Measurements from ENCODE around the gene KRTAP19-5. TPM values are rescaled to one million over a fixed set of nuclear protein-coding genes. Genes with fewer than 3 reads are reported as not detected.
"Not testable (repeated sequence)": the region's sequence is repeated elsewhere in the genome, so short reads cannot be mapped to it uniquely, and the experiment has no call there.

Gene KRTAP19-5
- polyA plus RNA-seq (2014; cell fraction: cytosol; rRNA removed) = not detected in 2 replicates
- not detected in 2 replicates for polyA plus RNA-seq (2014; cell fraction: nucleus; rRNA removed)

- no peak for DNase-seq (ENCODE audit: low spot score)
Observed at GRCh38 chr21:30502041-30502440, at the start of gene KRTAP19-5. Gene KRTAP19-5, minus strand, starts transcription at chr21:30502141. Its CDS starts 51 bp downstream, at chr21:30502090.

GRCh38 chr21:30541764-30542163 lies 39.8 kb upstream of the KRTAP19-5 start, which contains the start of gene KRTAP19-6:
Gene KRTAP19-6, minus strand, starts transcription at chr21:30541864. Its CDS starts 31 bp downstream, at chr21:30541833.
- DNase-seq (ENCODE audit: low spot score) = no peak

- DNase-seq (ENCODE audit: low spot score) = no peak
Observed at GRCh38 chr21:30518876-30519275, 16.9 kb upstream of the KRTAP19-5 start.

- no peak for DNase-seq (ENCODE audit: low spot score)
Observed at GRCh38 chr21:30515681-30516080, 13.7 kb upstream of the KRTAP19-5 start.

GRCh38 chr21:30505621-30506205 lies 3.8 kb upstream of the KRTAP19-5 start:
- not testable (repeated sequence) for DNase-seq (ENCODE audit: low spot score)

- no peak for DNase-seq (ENCODE audit: low spot score)
Observed at GRCh38 chr21:30497065-30497464, 4.9 kb downstream of the KRTAP19-5 start, which contains the start of gene KRTAP19-4. Gene KRTAP19-4, minus strand, starts transcription at chr21:30497165. Its CDS starts 55 bp downstream, at chr21:30497110.

- DNase-seq (ENCODE audit: low spot score) = no peak
Observed at GRCh38 chr21:30491963-30492428, 9.9 kb downstream of the KRTAP19-5 start, which contains the start of gene KRTAP19-3. Gene KRTAP19-3, minus strand, starts transcription at chr21:30492013. Its CDS starts 56 bp downstream, at chr21:30491957.

- no peak for DNase-seq (ENCODE audit: low spot score)
Observed at GRCh38 chr21:30487336-30487735, 14.6 kb downstream of the KRTAP19-5 start, which contains the start of gene KRTAP19-2. Gene KRTAP19-2, minus strand, starts transcription at chr21:30487436. Its CDS starts 88 bp downstream, at chr21:30487348.

GRCh38 chr21:30486180-30486579 lies 15.8 kb downstream of the KRTAP19-5 start:
- no peak for DNase-seq (ENCODE audit: low spot score)

- no peak for DNase-seq (ENCODE audit: low spot score)
Observed at GRCh38 chr21:30482130-30482529, 19.8 kb downstream of the KRTAP19-5 start.

GRCh38 chr21:30480145-30480544 lies 21.8 kb downstream of the KRTAP19-5 start, which contains the start of gene KRTAP19-1:
Gene KRTAP19-1, minus strand, starts transcription at chr21:30480367. Its CDS starts 50 bp downstream, at chr21:30480317.
- no peak for DNase-seq (ENCODE audit: low spot score)

- DNase-seq (ENCODE audit: low spot score) = no peak
Observed at GRCh38 chr21:30479259-30479658, 22.7 kb downstream of the KRTAP19-5 start.

GRCh38 chr21:30478004-30478403 lies 23.9 kb downstream of the KRTAP19-5 start:
- DNase-seq (ENCODE audit: low spot score) = no peak

GRCh38 chr21:30468900-30469714 lies 32.8 kb downstream of the KRTAP19-5 start:
- no peak for DNase-seq (ENCODE audit: low spot score)

- DNase-seq (ENCODE audit: low spot score) = peak; percentile 2
Observed at GRCh38 chr21:30463713-30464112, 38.2 kb downstream of the KRTAP19-5 start.

Small RNAs within 50 kb of the gene (small RNA-seq; reads per million reads assigned to genes)
- 0 reads per million in 2 experiments for gene AP000567.1
- gene KRTAP19-10P = 0 reads per million in 2 experiments
- gene KRTAP19-11P = 0 reads per million in 2 experiments
- 0 reads per million in 2 experiments for gene KRTAP19-9P
